Activated CD4-positive, alpha-beta T cell treated with anti-CD3 and anti-CD28 coated beads, Interleukin-2, amount 50 U/mL, for 1 hour (primary cell): ENCODE data around the gene MPZL3.

ENCODE experiments used
- DNase-seq: peaks from one replicate; pipeline ENCODE4 v3.0.0-alpha.2; 2020

The MPZL3 gene

DNA sequence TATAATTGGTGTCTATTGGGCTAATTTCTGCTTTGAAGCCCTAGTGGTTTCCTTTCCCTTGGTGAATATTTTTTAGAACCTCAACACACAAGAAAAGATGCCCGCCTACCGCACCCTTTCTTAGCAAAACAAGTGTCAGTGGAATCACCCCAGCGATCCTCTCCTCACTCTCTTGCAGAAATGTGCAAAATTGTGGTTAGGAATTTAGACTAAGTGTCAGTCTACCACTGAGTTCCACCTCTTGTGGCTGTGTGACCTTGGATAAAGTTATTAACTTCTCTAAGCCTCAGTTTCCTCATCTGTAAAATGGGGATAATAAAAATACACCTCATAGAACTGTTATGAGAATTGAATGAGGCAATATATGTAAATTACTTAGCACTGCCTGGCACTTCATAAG lies 22.1 kb downstream of the MPZL3 start:
- DNase-seq: peak; percentile 51

GRCh38 chr11:118229274-118229847 lies 22.8 kb downstream of the MPZL3 start:
- no peak for DNase-seq

- DNase-seq: no peak
These were observed 24.0 kb downstream of the MPZL3 start for GRCh38 chr11:118227865-118228785.

- no peak for DNase-seq
These were observed 25.4 kb downstream of the MPZL3 start for GRCh38 chr11:118226781-118227180.

GRCh38 chr11:118226296-118226695 lies 25.9 kb downstream of the MPZL3 start:
- no peak for DNase-seq

DNA sequence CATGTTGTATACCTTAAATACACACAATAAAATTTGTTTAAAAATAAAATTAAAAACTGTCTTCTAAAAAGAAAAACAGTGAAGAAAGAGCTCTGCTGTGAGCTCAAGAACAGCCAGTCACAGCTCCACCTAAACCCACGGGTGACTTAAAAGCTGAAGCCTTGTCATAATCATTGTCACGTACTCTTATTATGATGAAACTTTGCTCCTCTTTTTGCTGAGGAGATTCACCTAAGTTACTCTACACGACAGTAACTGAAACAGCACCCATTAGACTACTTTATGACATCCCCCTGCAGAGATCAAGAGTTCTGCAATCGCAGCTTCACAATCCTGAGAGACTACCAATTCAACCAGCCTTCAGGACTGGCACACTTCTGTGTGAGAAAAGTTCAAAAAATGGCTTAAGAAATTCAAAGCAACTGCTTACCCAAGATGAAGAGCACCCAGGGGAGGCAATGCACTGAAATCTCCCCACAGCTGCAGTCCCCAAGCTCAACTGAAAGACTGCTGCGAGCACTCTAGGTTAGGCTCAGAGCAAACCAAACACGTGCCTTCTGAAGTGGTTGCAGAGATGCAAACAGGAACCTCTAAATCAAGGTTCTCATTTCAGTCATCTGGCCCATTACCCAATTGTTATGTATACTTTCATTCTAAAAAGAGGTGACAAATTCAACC lies 27.5 kb downstream of the MPZL3 start, which contains the start of gene JAML:
Gene JAML (minus strand): TSS at position 501 of the 678 bp plus-strand sequence. CDS start 10,145 bp downstream, outside the sequence.
- DNase-seq: peak; percentile 61

- DNase-seq: peak; percentile 21
These were observed 28.2 kb downstream of the MPZL3 start for GRCh38 chr11:118223992-118224391.

DNA sequence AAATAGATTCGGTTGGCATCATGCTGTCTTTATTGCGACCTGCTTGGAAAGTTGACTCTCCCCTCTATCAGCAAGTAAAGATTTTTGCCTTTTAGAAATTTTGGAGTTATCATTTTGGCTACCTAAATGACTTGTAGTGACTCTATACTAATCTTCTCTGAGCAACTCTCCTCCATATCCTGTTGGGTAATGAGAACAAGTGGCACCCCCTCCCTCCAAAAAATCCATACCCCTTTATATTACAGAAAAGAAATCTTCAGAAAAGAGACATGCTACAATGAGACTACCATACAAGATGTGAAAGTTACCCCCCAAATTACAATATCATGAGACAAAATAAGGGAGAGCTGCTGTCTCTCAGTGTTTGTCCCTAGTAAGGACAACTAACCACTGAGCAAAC lies 28.6 kb downstream of the MPZL3 start:
- DNase-seq: no peak

DNA sequence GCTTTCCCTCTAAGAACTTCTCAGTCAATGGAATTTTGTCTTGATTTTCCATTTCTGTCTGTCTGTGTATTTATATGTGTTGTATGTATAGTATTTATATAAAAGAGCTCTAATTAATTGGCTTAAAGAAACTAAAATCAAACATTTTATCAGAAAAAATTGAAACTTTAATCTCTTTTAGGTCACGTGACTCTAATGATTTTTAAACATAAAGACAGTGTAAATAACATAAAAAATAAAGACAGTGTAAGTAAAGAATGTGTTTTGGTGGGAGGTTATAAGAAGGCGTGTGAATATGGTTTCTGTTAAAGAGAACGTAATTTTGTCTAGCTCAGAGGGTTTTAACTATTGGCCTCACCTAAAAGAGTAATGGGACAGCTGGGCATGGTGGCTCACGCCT lies 29.7 kb downstream of the MPZL3 start:
- no peak for DNase-seq

DNA sequence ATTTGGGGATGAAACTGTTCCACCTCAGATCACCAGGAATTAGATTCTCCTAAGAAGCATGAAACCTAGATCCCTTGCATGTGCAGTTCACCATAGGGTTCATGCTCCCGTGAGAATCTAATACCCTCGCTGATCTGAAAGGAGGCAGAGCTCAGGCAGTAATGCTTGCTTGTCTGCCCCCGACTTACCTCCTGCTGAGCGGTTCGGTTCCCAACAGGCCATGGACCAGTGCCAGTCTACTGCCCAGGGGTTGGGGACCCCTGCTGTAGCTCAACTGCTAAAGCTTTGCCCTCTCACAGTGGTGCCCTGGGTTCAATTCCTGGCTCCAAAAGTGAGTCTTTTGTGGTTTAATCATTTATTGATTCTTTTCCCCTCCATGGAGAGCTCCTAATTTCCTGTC lies 30.7 kb downstream of the MPZL3 start:
- no peak for DNase-seq

DNA sequence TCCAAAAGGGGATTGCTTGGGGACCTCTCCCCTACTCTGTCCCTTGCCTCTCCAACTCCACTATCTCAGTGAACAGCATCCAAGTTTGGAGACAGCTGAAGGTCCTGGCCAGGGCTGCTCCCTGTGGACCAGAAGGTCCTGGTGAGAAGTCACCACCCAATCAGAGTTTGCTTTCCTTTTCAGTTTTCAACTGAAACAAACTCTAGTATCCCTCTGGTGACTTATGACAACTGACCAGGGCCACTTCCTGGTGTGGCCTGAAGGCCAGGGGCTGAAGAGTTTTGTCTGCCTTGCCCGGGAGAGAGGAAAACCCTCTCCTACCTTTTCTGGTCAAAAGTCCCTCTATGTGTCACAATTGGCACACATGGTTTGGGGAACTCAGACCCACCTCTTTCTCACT lies 32.4 kb downstream of the MPZL3 start:
- DNase-seq: no peak

- DNase-seq: no peak
These were observed 32.9 kb downstream of the MPZL3 start for GRCh38 chr11:118219244-118219643.

DNA sequence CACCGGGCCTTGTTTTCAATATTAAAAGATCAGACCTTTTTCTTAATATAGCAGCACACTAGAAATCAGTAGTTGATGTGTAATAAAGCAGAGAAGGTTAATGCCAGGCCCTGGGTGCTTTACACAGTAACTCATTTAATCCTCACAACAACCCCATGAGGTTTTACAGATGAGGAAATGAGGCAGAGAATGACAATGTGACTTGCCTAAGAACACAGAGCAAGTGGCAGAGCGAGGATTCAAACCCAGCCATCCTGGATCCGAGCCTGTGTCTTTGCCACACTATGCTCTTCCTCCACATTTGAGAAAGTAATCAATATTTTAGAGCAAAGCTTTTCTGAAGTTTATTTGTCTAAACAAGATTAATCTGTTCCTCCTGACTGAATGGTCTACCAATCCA lies 34.6 kb downstream of the MPZL3 start:
- DNase-seq: no peak

GRCh38 chr11:118216621-118217481 lies 35.3 kb downstream of the MPZL3 start:
- peak; percentile 38 for DNase-seq

GRCh38 chr11:118215765-118216164 lies 36.4 kb downstream of the MPZL3 start:
- no peak for DNase-seq

DNA sequence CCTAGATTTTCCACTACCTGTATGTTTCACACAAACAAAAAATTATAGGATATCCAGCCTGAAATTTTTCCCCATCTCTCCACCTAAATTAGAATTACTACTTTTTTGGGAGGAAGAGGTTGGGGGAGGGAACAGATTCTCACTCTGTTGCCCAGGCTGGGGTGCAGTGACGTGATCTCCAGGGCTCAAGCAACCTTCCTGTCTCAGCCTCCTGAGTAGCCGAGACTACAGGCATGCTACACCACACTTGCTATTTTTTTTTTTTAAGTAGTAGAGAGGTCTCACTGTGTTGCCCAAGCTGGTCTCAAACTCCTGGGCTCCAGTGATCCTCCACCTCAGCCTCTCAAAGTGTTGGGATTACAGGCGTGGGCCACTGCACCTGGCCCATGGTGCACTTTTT lies 36.9 kb downstream of the MPZL3 start:
- DNase-seq: peak; percentile 17

GRCh38 chr11:118214210-118214914 lies 37.8 kb downstream of the MPZL3 start:
- no peak for DNase-seq

DNA sequence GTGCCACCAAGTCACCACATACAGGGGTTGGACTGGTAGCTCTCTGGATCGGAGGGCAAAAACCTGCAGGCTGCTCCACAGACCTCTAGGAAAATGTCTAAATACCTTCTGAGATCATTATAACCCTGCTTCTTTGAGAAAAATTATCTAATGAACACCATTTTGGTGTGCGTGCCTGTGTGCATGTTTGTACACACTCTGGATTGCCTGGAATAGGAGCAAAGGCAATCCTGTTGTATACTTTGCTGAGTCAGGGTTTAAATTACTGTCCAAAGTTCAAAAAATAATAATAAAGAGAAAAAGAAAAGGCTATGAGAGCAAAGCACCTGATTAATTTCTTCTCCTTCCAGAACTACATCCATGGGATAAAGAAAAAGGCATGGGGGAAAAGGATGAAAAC lies 38.4 kb downstream of the MPZL3 start:
- no peak for DNase-seq

GRCh38 chr11:118213201-118213600 lies 39.0 kb downstream of the MPZL3 start:
- no peak for DNase-seq

GRCh38 chr11:118212781-118213191 lies 39.4 kb downstream of the MPZL3 start:
- DNase-seq: no peak

GRCh38 chr11:118212131-118212725 lies 39.9 kb downstream of the MPZL3 start:
- DNase-seq: no peak

DNA sequence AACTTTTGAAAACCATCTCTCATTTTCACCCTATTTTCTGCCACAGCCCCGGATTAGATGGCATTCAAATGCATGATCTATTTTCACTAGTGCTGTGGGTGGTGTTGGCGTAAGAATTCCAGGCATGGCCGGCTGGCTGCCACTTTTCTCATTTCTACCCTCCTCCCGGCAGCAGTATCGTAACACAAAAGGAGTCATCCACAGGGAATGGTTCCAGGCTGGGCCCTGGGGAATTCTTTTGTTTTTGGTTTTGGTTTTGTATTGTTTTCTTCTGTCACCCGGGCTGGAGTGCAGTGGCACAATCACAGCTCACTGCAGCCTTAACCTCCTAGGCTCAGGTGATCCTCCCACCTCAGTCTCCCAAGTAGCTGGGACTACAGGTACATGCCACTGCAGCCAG lies 41.2 kb downstream of the MPZL3 start:
- no peak for DNase-seq
